Ecto neural progenitor cell (in vitro differentiated cells): ENCODE data around the gene PRKCH.

ENCODE experiments used
- DNase-seq: peaks from one replicate; pipeline ENCODE4 v3.0.0-alpha.2; 2018; ENCODE audit warnings: low spot score

The PRKCH gene

GRCh38 chr14:61532123-61532505 is 210.7 kb downstream of the PRKCH start:
- no peak for DNase-seq

- DNase-seq = no peak
These were observed 211.4 kb downstream of the PRKCH start for GRCh38 chr14:61532763-61533162.

DNA sequence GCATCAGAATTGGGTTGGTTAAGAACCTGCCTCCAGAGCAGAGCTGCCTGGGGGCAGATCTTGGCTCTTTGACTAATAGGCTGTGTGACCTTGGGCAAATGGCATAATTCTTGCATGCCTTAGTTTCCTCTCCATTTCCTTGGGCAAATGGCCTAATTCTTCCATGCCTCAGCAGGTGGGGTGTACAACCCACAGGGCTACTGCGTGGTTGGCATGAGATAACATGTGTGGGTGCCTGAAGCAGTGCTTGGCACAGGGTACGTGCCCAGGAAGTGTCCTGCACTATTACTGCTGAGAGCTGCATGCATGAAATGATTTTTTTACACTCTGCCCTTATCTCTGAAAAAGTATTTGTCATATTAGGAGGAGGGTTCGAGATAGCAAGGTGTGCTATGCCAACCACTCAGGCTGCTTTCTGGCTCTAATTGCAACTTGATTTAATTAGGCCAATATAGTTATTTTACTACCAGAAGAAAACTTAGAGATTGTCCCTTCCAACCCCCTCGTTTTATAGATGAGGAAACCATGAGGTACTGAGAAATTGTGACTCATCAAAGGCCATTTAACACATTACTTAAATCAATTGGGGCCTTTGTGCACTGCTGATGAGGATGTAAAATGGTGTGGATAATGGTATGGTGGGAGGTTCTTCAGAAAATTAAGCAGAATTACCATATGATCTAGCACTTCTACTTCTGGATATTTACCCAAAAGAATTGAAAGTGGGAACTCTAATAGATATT is 212.3 kb downstream of the PRKCH start:
- DNase-seq = no peak

GRCh38 chr14:61535032-61535431 is 213.7 kb downstream of the PRKCH start:
- no peak for DNase-seq

- DNase-seq = no peak
These were observed 214.1 kb downstream of the PRKCH start for GRCh38 chr14:61535458-61535857.

- no peak for DNase-seq
These were observed 215.5 kb downstream of the PRKCH start for GRCh38 chr14:61536661-61537562.

DNA sequence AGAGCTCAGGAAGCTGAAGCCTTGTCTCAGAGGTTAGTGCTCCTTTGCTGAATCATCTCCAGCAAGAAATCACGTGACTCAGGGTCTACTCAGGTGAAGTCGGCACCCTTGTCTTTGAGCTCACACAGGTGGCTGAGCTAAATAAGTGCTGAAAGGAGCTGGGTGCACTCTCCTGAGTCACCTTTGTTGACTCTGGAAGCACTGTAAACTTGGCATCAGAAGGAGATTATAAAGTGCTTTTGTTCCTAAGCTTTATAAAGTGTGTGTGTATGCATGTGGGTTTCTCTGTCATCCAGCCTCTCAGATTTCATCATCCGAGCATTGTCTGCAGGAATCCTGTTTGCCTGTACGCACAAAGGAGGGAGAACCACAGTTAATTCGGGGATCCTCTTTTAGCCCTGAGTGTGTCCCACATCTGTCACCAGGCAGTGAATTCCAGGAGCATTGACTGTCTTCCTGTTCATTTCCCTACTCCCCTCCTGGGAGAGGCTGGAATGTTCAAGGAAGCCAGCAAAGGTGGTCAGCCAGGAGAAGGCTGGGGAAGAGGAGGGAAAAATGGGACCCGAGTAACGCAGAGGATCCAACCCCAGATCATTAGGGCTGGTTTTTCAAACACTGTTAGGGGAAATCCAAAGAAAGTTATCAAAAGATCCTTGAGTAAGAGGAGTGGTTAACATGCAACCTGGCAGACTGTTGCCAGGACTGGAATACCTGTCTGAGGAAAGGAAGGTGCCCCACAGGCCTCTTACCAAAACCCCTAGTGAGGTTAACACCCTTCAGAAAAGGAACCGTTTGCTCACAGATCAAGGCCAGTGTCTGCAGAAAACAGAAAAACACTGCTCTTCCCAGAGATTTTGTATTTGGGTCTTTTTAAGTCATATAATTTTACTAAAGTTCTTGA is 216.4 kb downstream of the PRKCH start:
- DNase-seq = no peak

DNA sequence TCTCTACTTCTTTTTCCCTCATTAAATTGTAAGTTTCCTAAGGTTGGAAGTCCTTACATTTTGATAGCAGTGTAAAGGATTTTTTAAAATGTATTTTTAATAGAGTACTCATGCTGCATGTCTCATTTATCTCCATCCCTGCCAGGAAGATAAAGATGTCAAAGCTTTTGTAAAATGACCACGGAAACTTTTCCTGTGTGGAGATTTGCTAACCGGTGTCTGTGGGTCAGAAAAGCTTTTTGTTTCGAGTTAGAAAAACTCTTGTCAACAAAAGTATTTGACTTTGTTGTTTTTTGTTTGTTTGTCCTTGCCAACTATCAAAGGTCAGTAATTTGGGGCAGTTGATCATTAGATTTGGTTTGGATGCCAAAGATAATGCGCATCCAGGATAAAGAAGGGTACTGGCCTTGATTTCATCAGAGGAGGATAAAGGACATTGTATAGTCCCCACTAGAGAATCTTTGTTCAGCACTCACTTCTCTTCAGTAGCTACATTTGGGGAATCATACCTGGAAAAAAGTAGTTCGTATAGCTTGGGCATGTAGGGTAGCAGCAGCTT is 217.2 kb downstream of the PRKCH start:
- DNase-seq = no peak

GRCh38 chr14:61539631-61540030 is 218.3 kb downstream of the PRKCH start:
- DNase-seq = no peak

DNA sequence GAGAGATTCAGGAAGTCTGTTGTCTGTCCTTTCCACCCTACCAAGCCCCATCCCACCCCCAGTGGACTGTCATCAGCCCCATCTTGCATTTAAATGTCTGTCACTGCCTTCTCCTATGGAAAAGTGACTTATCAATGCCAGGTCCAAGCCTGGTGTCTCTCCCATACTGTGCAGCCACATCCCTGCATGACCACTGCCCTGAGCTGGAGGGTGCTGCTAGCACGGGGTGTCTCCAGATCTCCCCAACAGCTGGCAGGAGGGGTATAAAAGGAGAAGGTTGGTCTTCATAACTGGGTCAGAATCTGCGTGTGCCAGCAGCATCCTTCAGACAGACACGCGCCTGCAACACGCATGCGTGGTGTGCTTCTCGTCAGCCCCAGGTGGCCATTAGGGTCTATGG is 219.6 kb downstream of the PRKCH start:
- no peak for DNase-seq

DNA sequence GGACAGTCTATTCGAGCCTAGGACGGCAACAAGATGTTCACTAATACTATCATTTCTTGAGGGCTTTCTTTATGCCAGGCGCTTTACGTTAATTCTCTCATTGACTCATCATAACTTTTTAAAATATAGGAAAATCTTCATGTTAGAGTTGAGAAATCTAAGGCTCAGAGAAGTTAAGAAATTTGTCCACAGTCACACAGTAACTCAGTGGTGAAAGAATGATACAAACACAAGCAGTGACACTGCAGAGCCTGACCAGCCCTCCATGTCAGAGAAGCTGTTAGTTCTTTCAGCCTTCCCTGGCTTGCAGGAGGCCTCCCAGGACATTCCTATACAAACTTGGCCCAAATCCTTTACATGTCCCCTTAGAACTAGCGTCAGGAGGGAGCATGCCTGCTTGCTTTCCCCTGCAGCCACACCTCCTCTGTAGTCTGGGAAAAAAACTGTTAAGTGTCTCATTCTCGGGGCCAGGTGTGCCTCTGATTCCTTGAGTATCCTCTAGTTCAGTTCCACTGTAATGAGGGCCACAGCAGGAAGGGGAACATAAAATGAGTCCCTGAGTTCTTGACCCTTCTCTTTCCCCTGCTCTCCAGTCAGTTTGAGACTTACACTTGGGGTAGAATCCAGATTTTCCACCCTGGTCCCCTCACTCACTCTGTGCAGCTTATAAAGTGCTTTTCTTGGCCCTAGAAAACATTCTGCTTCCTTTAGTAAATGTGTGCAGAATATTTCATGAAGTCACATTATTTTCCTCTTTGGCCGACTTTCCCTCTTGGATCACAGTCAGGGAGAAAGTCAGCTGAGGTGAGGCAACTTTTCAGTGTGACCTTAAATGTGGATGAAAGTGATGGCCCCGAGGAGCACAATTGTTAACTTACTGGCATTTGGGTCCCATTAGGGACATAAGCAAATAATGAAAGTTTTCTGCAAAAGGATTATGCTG is 221.7 kb downstream of the PRKCH start:
- no peak for DNase-seq

DNA sequence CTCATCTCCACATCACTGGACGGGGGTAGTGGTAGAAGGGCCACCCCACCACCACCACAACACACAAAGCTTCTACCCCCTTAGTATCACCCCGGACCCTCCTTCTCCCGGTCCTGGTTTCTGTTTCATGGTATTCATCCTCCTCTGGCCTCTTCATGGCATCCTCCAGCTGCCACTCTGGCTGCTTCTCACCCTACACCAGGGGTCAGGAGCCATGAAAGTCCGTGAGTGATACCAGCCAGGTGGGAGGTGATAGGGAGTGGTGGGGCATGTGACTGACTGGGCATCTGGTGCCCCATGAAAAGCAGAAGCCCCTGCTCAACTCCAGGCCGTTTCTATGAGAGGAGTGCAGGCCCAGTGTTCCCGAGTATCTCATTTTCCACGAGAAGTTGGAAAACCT is 222.6 kb downstream of the PRKCH start:
- no peak for DNase-seq

- no peak for DNase-seq
These were observed 223.3 kb downstream of the PRKCH start for GRCh38 chr14:61544448-61545330.

DNA sequence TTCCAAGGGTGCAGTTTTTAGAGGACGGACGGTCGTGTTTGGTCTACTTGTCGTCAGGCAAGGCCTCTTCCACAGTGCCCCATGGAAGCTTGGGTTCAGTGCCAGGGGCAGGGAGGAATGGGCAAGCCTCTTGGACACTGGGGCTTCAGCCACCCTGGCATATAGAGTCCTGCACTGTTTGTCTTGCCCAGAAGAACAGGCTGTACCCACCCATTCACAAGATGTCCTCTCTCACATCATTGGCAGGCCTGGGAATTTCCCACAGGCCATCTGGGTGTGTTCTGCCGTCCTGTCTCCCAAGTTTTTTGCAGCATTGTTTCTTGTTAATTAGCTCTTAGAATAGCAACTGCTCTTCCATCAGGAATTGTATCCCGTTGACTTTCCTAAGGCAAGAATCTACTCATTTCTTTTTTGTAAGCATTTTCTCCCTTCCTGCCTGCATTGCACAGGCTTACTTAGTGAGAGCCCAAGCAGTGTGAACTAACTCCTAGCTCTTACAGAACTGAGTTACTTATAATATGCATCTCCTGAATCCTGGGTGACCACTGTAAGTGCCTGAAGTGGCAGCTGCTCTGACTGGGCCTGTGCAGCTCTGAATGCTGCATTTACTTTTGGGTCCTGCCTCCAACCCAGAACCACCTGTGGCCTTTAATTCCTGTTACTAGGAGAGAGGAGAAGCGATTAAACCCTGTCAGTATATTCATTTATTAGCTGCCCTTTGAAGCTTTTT is 224.5 kb downstream of the PRKCH start:
- no peak for DNase-seq

DNA sequence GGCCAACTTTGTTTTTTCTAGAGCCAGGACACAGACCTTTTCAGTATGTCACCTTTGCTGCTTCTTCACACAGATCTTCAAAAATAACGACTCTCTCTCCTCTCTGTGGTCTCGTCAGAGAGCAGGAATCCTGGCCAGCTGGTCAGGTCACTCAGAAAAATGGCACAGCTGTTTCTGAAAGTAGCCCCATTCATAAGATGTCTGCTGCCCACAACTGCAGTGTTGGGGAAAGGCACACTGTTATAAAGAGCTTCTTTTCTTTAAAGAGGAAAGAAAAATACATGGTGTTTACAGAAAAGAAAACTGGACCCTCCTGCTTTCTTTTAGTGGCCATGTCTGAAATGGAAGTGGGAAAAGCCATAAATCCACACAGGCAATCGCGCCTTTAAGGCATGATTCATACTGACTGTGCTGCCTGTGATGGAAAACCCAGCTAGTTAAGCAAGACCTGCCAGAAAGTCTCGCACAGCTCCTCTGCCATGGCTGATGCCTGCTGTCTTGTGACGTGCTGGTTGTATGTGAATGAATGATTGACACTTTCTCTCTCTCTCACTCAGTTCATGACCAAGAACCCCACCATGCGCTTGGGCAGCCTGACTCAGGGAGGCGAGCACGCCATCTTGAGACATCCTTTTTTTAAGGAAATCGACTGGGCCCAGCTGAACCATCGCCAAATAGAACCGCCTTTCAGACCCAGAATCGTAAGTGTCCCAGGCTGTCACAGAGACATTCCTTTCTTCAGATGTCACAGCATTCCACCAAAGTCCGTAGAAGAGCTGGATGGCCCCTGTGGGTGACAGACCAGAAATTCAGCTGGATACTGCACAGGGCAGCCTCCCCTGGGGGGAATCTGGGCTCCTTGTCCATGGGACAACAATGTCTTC is 226.0 kb downstream of the PRKCH start:
- DNase-seq = no peak

GRCh38 chr14:61549425-61549824 is 228.0 kb downstream of the PRKCH start:
- no peak for DNase-seq

DNA sequence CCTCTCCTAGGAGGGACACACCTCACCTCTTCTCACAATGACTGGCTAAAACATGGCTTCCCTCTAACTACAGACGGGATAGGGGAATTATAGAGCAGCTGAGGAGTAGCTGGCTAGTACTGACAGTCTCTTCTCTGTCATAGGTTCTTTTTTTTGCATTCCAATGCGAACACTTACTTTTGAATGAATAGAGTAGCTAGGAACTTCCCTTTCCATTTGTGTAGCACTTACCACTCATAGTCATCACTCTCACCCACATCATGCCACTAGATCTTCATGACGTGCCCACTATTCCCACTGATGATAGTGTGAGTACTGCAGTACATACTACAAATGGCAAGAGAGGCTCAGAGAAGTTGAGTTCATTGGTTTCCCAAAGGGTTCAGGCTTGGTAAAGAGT is 230.0 kb downstream of the PRKCH start:
- DNase-seq = no peak

GRCh38 chr14:61552241-61552640 is 230.9 kb downstream of the PRKCH start:
- DNase-seq = no peak
